ENCODE results near the gene LCA5L.

LCA5L gene

DNA sequence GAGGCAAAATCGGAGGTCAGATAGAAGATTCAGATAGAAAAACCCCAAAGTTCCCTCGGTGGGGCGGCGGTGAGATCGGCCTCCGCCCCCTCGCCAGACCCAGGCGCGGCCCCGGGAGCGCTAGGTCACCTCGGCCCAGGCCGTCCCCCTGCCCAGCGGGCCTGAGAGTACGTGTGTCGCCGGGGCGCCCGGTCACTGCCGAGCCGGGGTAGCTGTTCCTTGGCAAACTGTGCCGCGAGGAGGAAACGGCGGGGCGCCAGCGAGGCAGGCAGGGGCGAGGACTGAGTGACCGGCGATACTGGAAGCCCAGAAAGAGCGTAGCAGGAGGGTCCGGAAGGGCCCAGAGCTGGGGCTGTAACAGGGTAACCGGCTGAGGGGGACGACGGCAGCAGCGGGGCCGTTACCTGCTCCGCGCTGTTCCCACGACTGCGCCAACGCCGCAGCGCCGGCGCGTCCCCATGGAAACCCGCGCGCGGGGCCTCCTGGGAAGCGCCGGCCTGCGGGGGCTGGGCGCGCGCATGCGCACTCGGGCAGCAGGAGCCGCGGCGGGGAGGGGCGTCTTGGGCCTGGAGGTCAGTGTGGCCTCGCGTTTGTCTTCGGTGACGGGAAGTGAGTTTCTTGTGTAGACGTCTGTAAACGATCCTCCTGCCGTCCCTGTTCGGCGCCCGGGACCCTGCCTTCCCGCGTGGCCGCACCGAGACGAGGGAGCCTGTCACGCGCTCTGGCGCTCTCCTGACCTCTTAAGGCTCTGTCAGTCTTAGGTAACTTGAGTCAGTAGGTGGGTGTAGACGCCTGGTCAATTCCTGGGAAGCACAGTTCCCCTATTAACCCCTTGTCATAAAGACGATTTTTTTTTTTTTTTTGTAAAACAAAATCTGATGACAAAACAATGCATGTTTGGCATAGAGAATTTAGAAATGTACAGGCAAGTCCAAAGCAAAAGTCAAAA is at the start of gene LCA5L:
Gene LCA5L (minus strand): TSS at position 458 of the 949 bp plus-strand sequence. CDS start 17,285 bp downstream, outside the sequence.
- peak; percentile 76 for DNase-seq

DNA sequence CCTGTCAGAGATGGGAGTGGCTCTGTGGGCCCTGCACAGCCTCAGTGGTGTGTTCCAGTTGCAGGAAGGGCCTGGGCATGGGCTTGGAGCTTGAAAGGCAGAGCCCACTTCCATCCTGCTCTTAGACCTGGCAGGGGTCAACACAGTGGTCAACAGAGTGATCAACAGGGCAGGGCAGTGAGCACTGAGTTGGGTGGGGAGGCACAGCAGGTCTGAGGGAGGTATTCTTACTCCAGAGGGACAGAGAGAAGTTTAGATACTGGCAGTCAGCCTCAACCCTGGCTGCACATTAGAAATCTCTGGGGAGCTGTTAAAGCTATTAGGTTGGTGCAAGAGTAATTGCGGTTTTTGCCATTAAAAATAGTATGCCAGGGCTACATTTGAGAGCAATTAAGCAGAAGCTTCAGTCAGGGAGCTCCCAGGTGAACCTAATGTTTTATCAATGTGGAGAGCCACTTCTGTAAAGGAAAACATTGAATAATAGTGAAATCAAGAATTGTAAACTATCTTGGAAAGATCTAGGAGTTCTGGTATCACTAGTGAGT is 43.9 kb upstream of the LCA5L start:
- no peak for DNase-seq

DNA sequence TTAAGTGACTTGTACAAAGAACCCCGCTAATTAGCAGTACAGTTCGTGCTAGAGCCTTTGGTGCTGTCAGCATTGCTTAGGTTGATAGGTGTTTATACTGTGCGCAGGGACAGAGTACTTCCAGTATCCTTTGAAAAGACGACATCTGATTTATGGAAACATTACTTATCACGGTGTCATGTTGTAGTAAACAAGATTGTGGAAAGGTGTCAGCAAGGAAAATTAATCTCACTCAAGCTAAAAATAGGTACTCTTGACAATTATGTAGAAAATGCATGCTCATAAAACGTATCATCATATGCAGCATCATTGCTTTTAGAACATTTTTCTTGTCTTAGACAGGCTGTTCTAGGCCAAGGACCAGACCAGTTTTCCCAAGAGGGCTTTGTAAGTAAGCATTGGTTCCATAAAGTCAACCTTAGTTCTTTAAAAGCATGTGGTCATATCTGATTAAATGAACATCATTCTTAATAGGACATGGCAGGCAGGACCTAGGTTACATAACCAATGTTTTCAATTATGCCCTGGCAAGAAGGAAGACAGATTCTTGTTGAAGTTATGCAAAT is 39.2 kb upstream of the LCA5L start:
- no peak for DNase-seq

DNA sequence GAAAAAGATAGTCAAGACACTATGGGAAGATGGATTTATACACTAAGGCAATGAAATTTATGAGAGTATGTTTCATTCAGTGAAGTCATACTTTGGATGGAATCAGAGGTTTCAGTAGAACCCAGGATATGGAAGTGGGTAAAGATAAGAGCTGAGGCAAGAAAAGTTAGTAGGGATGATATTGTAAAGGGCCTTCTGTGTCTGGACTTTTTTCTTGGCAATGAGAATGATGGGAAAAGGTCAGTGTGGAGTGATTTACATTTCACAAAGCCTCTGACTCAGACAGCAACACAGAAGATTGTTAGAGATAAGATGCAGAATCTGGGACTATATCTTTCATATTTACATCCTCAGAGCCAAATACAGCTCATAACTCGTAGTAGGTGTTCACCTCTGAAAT is 38.3 kb upstream of the LCA5L start:
- no peak for DNase-seq

DNA sequence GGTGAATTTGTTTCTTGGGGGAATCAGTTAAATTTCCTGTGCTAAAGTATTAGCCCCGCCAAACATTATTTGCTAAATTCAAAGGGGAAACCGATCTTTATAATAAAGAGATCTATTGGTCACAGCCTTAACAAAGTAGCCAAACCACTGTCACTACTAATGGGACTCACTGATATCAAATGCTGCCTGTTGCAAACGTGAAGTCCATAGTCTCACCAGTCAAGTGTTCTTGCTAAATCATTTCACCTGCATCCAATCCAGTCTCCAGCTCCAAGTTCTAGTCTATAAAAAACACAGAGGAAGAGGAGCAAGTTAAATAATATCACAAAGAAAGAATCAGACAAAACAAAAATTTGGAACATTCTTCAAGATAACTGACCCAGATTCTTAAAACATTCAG is 36.3 kb upstream of the LCA5L start:
- DNase-seq: no peak

DNA sequence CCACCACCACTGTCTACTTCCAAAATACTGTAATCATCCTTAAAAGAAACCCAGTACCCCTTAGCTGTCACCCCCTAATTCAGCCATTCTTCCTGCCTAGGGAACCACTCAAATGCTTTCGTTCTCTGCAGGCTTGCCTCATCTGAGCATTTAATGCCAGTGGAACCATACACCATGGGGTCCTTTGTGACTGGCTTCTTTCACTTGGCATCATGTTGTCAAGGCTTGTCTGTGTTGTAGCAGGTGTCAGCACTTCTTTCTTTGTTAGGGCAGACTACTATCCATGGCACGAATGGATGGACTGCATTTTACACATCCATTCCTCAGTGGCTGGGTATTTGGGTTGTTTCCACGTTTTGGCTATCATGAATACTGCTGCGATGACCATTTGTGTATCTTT is 34.7 kb upstream of the LCA5L start:
- no peak for DNase-seq

DNA sequence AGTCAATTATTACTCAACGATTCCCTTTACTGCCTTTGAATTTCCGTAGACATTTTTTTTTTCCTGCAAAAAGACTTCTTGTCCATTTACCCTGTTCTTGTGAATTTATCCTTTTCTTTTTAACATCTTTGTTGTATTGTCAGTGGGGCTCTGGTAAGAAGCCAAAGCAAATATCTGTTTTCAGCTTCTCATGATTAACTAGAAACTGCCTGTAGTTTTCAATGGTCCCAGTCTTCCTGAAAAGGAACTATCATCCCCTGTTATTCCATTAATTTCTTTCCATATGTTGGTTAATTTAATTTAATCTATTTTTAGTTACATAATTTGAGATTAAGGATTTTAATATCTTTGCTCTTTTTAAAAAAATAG is 34.2 kb upstream of the LCA5L start:
- no peak for DNase-seq

DNA sequence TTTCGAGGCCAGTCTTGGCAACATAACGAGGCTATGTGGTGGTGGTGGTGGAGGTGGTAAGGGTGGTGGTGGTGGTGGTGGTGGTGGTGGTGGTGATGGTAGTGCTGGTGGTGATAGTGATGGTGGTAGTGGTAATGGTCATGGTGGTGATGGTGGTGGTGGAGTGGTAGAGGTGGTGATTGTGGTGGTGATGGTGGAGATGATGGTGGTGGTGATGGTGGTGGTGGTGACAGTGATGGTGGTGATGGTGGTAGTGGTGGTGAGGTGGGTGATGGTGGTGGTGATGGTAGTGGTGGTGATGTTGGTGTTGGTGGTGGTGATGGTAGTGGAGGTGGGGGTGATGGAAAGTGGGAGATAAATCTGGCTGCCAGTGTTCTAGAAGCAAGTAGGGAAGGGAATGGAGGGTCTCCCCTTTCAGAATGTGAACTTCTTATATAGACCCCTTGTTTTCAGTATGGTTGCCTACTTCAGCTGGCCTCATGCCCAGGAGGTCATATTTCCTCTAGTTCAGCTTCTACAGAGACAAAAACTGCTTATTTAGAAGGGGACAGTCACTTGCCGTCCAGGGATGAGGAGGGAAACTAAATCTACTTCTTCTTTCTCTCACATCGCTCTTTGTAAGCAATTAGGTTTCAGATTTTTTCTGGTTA is 33.7 kb upstream of the LCA5L start:
- no peak for DNase-seq

DNA sequence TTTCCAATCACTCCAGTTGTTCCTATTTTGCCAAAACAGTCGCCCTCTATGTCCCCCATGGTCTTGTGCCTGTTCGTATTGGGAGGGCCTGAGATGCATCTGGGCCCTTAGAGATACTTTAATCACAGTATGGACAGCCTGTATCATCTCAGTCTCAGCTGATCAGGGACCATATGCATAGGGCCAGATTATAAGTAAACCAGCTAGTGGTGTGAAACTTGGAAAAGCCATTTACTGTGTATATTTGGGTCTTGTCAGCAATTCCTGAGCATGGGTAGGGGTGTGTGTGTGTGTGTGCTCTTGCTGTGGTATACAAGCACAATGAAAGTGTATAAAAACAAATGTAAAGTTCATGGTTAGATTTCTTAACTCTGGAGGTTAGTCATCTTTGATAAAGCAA is 29.0 kb upstream of the LCA5L start:
- no peak for DNase-seq

DNA sequence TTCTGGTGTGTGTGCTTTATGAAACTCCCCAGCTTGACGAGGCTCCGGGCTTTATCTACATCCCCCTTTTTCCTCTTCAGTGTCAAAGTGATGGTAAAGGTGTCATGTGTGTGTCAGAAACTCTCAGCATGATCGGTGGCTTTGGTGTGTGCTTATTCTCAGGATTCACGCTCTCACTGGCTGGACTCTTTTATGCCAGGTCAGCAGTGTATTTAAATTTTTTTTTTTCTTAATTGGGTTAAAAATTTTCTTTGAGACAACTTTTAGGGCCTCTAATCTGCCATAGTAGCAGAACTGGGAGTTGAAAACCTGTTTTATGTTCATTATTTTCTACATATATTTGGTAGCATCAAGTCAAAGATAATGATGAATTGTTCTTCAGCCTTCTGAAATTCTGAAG is 27.2 kb upstream of the LCA5L start:
- no peak for DNase-seq

DNA sequence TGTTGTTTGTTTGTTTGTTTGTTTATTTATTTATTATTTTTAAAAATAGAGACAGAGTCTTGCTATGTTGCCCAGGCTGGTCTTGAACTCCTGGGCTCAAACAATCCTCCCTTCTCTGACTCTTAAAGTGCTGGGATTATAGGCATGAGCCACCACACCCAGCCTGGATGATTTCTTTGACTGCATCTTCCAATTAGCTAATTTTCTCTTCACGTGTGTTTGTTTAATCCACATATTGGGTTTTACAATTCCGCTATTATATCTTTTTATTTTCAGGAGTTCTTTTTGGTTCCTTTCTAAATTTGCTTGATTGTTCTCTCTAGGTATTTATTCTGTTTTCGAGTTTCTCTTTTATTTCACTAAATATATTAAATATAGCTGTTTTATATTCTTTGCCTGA is 26.0 kb upstream of the LCA5L start:
- no peak for DNase-seq

DNA sequence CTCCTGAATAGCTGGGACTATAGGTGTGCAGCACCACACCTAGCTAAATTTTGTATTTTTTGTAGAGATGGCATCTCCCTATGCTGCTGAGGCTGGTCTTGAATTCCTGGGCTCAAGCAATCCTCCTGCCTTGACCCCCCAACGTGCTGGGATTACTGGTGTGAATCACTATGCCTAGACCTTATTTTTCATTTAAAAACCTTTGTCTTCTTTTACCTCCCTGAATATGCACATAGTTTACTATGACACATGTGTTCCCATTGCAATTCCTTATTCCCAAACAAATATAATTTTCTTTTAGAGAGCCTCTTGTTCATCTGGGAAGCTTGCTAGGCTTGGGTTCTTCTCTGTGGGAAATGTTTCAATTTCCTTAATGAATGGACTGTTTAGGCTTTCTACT is 23.0 kb upstream of the LCA5L start:
- no peak for DNase-seq

DNA sequence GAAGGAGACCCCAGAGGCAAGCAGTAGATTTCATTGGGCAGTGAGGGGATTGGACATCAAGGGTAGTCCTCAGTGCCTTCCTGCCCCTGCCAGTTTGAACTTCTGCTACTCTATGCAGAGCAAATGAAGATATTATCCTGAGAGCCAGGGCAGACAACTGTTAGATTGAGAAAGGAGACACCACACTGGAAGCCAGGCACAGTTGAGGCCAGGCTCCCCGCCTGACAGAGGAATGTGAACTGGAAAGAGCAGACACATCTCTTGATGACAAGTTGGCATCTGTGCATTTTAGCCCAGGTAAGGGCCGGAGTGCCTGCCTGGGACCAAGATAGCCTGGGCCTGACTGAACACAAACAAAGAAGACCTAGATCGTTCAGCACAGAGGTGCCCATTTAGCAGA is 22.2 kb upstream of the LCA5L start:
- DNase-seq: no peak

DNA sequence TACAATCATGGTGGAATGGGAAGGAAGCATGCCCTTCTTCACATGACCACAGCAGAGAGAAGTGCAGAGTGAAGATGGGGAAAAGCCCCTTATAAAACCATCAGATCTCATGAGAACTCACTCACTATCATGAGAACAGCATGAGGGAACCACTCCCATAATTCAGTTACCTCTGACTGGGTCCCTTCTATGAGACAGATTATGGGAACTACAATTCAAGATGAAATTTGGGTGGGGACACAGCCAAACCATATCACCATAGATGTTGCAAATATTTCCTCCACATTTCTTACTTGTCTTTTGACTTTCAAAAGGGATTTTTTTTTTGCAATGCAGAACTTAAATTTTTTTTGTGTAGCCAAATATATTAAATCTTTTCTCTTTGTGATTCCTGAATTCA is 21.0 kb upstream of the LCA5L start:
- DNase-seq: no peak

DNA sequence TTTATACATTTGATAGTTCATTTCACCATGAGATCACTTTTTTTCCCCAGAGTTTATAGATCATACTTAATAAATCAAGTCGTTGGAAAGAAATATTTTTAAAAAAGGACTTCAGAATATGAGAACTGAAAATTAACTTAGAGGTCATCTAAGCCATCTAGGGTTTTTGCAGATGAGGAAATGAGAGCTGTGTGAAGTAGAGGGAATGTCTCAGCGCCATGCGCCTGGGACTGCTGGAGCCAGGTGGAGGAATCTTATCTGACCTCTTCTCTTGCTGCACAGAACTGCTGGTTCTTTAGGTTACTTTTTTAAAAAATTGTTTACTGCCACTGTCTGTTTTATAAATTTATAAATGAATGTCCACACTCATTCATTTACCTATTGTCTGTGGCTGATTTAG is 17.7 kb upstream of the LCA5L start:
- DNase-seq: no peak

DNA sequence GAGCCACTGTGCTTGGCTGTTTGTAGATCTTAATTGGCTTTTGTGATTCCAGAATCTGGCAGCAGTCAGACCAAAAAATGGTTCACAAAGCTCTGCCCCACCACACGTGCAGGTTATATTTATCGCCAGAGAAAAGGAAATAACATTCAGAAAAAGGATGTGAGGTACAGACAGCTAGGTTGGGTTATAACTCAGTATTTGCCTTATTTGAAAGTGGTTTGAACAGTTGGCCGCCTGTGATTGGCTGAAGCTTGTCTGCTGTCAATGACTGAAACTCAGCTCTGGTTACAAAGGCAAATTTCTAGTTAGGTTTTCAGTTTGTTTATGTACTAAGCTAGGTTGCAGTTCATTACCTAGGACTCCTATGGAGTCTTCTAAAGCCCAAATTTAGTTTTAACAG is 15.8 kb upstream of the LCA5L start:
- DNase-seq: no peak

DNA sequence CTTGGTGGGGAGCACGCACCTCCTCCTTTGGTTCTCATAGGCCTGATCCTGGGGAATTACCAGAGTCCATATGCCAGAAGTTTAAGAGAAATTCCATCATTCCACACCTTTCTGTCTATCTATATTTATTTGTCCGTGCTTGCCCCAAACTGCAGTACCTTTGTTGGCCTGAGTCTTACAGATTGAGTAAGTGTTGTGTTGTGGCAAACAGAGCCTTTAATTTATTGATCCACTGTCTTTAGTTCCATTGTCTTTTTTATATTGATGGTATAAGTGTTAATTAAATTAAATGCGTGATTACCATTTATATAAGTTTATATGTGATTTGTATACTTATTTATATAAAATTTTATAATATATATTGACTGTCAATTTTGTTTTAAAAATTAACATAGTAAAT is 11.1 kb upstream of the LCA5L start:
- no peak for DNase-seq

DNA sequence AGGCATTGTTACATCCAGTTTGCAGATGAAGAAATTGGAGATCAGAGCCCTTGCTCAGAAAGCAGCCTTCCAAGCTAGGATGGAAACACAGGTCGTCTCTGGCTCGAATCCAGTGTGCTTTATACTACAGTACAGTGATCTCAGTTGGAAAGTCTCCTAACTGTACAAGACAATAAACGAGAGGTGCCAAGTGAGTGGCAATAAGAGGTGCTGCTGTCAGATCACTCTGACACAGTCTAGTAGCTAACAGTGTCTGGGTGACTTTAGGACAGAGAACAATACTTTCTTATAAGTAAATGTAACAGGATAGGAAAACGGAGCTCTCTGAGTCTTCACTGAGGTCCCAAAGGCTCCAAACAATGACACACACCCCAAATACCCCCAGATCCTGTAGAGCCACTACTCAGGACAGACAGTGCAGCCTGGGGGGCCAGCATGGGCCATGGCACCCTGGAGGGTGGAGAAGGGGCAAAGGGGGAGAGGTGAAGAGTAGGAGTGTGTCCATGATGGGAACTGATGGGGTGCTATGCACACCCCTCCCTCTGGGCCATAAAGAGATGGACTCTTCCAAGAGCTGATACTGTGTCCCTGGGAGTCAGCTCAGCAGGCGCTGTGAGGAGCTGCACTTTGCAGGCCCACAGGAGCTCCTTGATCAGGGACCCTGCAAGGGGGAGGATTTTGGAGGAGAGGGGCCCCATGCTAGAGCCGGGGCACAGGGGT is 9.5 kb upstream of the LCA5L start:
- no peak for DNase-seq

DNA sequence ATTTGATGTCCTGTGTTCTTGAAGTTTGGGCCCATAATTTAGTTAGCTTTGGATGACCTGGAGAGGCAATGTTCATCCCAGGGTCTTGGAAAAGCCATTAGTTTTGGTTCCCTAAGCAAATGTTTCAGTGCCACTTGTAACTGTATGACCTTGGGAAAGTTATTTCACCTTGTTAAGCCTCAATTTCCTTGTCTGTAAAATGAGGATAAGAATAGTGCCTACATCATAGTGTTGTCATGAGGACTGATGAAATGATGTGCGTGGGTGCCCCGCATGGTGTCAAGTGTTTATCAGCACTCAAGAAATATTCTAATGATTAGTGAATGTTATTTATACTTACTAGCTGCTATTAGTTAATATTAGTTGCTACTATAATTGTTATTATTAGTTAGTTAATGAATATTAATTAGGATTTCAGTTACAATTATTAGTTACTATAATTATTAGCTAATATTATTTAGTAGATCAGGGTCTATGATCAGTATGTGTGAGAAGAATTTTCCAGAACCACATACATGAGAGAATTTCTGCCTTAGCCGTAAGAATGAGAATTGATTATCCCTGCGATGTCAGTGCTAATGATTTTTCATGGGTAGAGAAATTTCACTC is 8.1 kb upstream of the LCA5L start:
- no peak for DNase-seq

DNA sequence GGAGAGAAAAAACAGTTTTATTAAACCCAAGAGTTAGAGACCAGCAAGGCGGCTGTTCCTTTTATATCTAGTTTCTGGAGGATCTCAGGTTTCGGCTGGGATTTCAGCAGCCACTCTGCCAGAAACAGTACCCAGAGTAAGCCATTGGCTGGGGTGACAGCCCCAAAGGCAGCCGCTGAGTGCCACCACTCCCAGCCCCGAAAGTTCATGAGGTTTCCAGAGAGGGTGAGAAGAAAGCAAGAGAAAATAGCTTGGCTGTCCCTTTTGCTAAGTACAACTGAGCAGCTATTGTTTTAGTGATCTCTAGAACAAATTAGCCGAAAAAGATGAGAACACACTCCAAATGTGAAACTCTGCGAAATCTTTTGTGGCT is 7.4 kb upstream of the LCA5L start:
- DNase-seq: no peak

DNA sequence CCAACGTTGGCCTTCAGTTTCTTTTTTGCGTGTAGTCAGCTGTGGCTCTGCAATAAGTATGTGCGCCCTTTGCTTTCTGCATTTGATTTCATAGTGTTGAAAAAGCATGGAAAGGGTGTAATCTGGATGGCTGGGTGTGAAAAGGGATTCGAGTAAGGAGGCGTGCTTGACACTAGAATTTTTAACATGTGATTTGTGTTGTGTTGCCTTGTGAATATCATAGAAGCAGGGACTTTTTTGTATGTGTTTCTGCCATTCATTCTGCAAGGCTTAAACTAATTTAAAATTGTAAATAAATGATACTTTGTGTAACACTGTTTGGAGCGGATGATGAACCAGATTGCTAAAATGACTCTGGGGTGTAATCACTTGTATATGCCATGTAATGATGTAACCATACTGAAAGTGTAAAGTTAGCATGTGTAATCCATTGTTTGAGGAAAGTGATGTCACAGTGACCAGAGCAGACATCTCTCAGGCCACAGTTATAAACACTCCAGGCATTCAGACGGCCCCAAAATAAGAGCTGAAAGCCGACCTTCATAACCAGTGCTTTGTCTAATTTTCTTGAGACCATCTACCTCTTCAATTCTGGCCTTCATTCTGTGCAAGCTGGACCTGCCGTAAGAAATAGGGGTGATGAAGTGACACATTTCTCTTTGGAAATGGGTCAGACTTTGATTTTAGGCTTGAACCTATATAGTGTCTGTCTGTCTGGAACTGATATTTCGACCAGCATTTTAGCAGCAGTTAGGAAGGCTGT is 6.8 kb upstream of the LCA5L start:
- no peak for DNase-seq

All from NCI-H510A (cell line).